Vagina (tissue), 2 donors: ENCODE measurements around the gene MGLL. TPM values are rescaled to one million over a fixed set of nuclear protein-coding genes. Genes with fewer than 3 reads are reported as not detected.

ENCODE experiments used
- DNase-seq, 2 donors: peaks; one replicate each; pipeline ENCODE4 v3.0.0-alpha.2; 2017; ENCODE audit errors: extremely low spot score in 2 of 2
- H3K27ac ChIP-seq: fragments of 200-600 bp; sonication (generic); one replicate; pipeline ENCODE4 v1.5.1; 2019
- H3K27me3 ChIP-seq: fragments of 200-600 bp; sonication (generic); one replicate; pipeline ENCODE4 v1.5.1; 2019
- H3K36me3 ChIP-seq, 2 donors: fragments of 200-600 bp; sonication (generic); one replicate each; pipeline ENCODE4 v1.5.1; 2017 to 2019
- H3K4me1 ChIP-seq: fragments of 200-600 bp; sonication (generic); one replicate; pipeline ENCODE4 v1.5.1; 2019
- H3K4me3 ChIP-seq, 2 donors: fragments of 200-600 bp; sonication (generic); 1 replicate in 1 of 2; 2 replicates in 1 of 2; pipeline ENCODE4 v1.5.1; 2016 to 2019
- H3K9me3 ChIP-seq: fragments of 200-600 bp; sonication (generic); one replicate; pipeline ENCODE4 v1.5.1; 2019
- CTCF ChIP-seq, 3 experiments: fragments of 450-650 bp in 2 of 3; fragments of 200-600 bp in 1 of 3; sonication (generic) in 1 of 3; IDR thresholded peaks; one replicate each; pipeline ENCODE4 v1.5.1; 2017 to 2019; ENCODE audit warnings: antibody characterized with exemption in 3 of 3, mild to moderate bottlenecking in 2 of 3, moderate library complexity in 2 of 3
- POLR2A ChIP-seq, 2 donors: fragments of 450-650 bp; IDR thresholded peaks; one replicate each; pipeline ENCODE4 v1.6.1; 2017; ENCODE audit warnings: antibody characterized with exemption in 2 of 2, mild to moderate bottlenecking in 2 of 2, moderate library complexity in 2 of 2
- POLR2AphosphoS5 ChIP-seq, 2 donors: sonication (generic); formaldehyde crosslinking; IDR thresholded peaks; one replicate each; pipeline ENCODE4 v1.9.0; 2017; ENCODE audit warnings: antibody characterized with exemption in 2 of 2, mild to moderate bottlenecking in 2 of 2, low read depth in 1 of 2; ENCODE audit not compliant: insufficient read depth in 1 of 2
- intact Hi-C: fragments of 100-400 bp; cut with DNase I; formaldehyde crosslinking; loops from one replicate; pipeline ENCODE4 v1.15.1; 2023
- total RNA-seq: library from RNA; depleted of rRNA; stranded (reverse); fragments of >200 nt; gene quantifications from one replicate; pipeline ENCODE4 v1.2.3, GENCODE V29; 2016

The MGLL gene
- total RNA-seq, 1 donor from 2014 or later: 35.6 TPM

- H3K36me3 ChIP-seq: no peaks in the 10 kb centered on the region
- H3K4me3 ChIP-seq: no peak overlapping the region
- H3K27ac ChIP-seq: no peak overlapping the region
- intact Hi-C loops: no loop called here
- H3K27me3 ChIP-seq: no peaks in the 10 kb centered on the region
- TF ChIP-seq CTCF (IDR thresholded peaks at IDR 0.05) (no peak), POLR2AphosphoS5 (IDR thresholded peaks at IDR 0.05; ENCODE audit: insufficient read depth in 1 of 2, low read depth in 1 of 2) (no peak), POLR2A (IDR thresholded peaks at IDR 0.05) (no peak)
- no peaks in the 10 kb centered on the region for H3K9me3 ChIP-seq
- no peaks in the 10 kb centered on the region for H3K4me1 ChIP-seq
- no peak for DNase-seq
These were observed 37.9 kb upstream of the MGLL start for GRCh38 chr3:127860211-127860696.

GRCh38 chr3:127859730-127860129, 37.4 kb upstream of the MGLL start:
- TF ChIP-seq CTCF (IDR thresholded peaks at IDR 0.05) (no peak), POLR2AphosphoS5 (IDR thresholded peaks at IDR 0.05; ENCODE audit: insufficient read depth in 1 of 2, low read depth in 1 of 2) (no peak), POLR2A (IDR thresholded peaks at IDR 0.05) (no peak)
- no peak overlapping the region for H3K27ac ChIP-seq
- no peaks in the 10 kb centered on the region for H3K9me3 ChIP-seq
- no peaks in the 10 kb centered on the region for H3K36me3 ChIP-seq
- H3K4me3 ChIP-seq: no peak overlapping the region
- no peaks in the 10 kb centered on the region for H3K27me3 ChIP-seq
- no peaks in the 10 kb centered on the region for H3K4me1 ChIP-seq
- no peak for DNase-seq
- intact Hi-C loops: no loop called here

GRCh38 chr3:127858937-127859336, 36.6 kb upstream of the MGLL start:
- Histone ChIP-seq H3K27me3 (no peaks in the 10 kb centered on the region), H3K27ac (no peak overlapping the region), H3K4me1 (no peaks in the 10 kb centered on the region), H3K36me3 (no peaks in the 10 kb centered on the region), H3K4me3 (no peak overlapping the region), H3K9me3 (no peaks in the 10 kb centered on the region)
- intact Hi-C loops: no loop called here
- no peak for DNase-seq
- TF ChIP-seq POLR2AphosphoS5 (IDR thresholded peaks at IDR 0.05; ENCODE audit: insufficient read depth in 1 of 2, low read depth in 1 of 2) (no peak), POLR2A (IDR thresholded peaks at IDR 0.05) (no peak), CTCF (IDR thresholded peaks at IDR 0.05) (no peak)

- Histone ChIP-seq H3K36me3 (no peaks in the 10 kb centered on the region), H3K9me3 (no peaks in the 10 kb centered on the region), H3K27me3 (no peaks in the 10 kb centered on the region), H3K4me3 (no peak overlapping the region), H3K27ac (no peak overlapping the region), H3K4me1 (no peaks in the 10 kb centered on the region)
- TF ChIP-seq POLR2A (IDR thresholded peaks at IDR 0.05): no peak
- no peak for TF ChIP-seq CTCF (IDR thresholded peaks at IDR 0.05)
- TF ChIP-seq POLR2AphosphoS5 (IDR thresholded peaks at IDR 0.05; ENCODE audit: insufficient read depth in 1 of 2, low read depth in 1 of 2): no peak
- no peak for DNase-seq
- intact Hi-C loops: no loop called here
These were observed 36.2 kb upstream of the MGLL start for GRCh38 chr3:127858521-127858920.

GRCh38 chr3:127857333-127857732, 35.0 kb upstream of the MGLL start:
- Histone ChIP-seq H3K4me3 (no peak overlapping the region), H3K27ac (no peak overlapping the region), H3K4me1 (no peaks in the 10 kb centered on the region), H3K27me3 (no peaks in the 10 kb centered on the region), H3K9me3 (no peaks in the 10 kb centered on the region), H3K36me3 (no peaks in the 10 kb centered on the region)
- no peak for DNase-seq
- TF ChIP-seq POLR2A (IDR thresholded peaks at IDR 0.05): no peak
- TF ChIP-seq POLR2AphosphoS5 (IDR thresholded peaks at IDR 0.05; ENCODE audit: insufficient read depth in 1 of 2, low read depth in 1 of 2): no peak
- no peak for TF ChIP-seq CTCF (IDR thresholded peaks at IDR 0.05)
- intact Hi-C loops: no loop called here
